ENCODE results near the gene FAM124A.

The FAM124A gene

GRCh38 chr13:51244637-51245405 lies 22.6 kb downstream of the FAM124A start:
- DNase-seq = no peak

GRCh38 chr13:51245583-51245982 lies 23.4 kb downstream of the FAM124A start:
- DNase-seq = no peak

- no peak for DNase-seq
Observed at GRCh38 chr13:51246025-51246417, 23.8 kb downstream of the FAM124A start.

GRCh38 chr13:51246418-51247277 lies 24.4 kb downstream of the FAM124A start:
- no peak for DNase-seq

GRCh38 chr13:51249255-51249654 lies 27.1 kb downstream of the FAM124A start:
- DNase-seq = no peak

- no peak for DNase-seq
Observed at GRCh38 chr13:51249770-51250741, 27.9 kb downstream of the FAM124A start.

GRCh38 chr13:51251480-51251879 lies 29.3 kb downstream of the FAM124A start:
- no peak for DNase-seq

- DNase-seq = no peak
Observed at GRCh38 chr13:51252954-51253532, 30.8 kb downstream of the FAM124A start.

- no peak for DNase-seq
Observed at GRCh38 chr13:51255556-51255955, 33.4 kb downstream of the FAM124A start.

- no peak for DNase-seq
Observed at GRCh38 chr13:51257187-51257586, 35.0 kb downstream of the FAM124A start.

- no peak for DNase-seq
Observed at GRCh38 chr13:51258612-51259548, 36.7 kb downstream of the FAM124A start.

GRCh38 chr13:51260154-51260553 lies 38.0 kb downstream of the FAM124A start:
- DNase-seq = no peak

GRCh38 chr13:51261610-51262249 lies 39.5 kb downstream of the FAM124A start:
- no peak for DNase-seq

GRCh38 chr13:51262501-51263211 lies 40.5 kb downstream of the FAM124A start:
- no peak for DNase-seq

GRCh38 chr13:51266642-51267041 lies 44.4 kb downstream of the FAM124A start:
- no peak for DNase-seq

GRCh38 chr13:51267622-51268021 lies 45.4 kb downstream of the FAM124A start:
- no peak for DNase-seq

- no peak for DNase-seq
Observed at GRCh38 chr13:51269039-51269438, 46.8 kb downstream of the FAM124A start.

GRCh38 chr13:51270623-51271415 lies 48.6 kb downstream of the FAM124A start:
- DNase-seq = no peak

GRCh38 chr13:51271528-51272085 lies 49.4 kb downstream of the FAM124A start:
- DNase-seq = no peak
